SJCRH30 (cell line): Measurements from ENCODE around the gene CNKSR3. TPM values are rescaled to one million over a fixed set of nuclear protein-coding genes. Genes with fewer than 3 reads are reported as not detected.

Experiments used
- DNase-seq, 2 experiments: peaks; one replicate each; pipeline ENCODE4 v3.0.0-alpha.2; 2015 to 2020
- H3K27ac ChIP-seq: fragments of 250-450 bp; sonication (Bioruptor Pico); 2 replicates; pipeline ENCODE4 v1.5.1; 2020; ENCODE audit warnings: mild to moderate bottlenecking, moderate library complexity
- H3K27me3 ChIP-seq: fragments of 250-450 bp; sonication (Bioruptor Pico); 2 replicates; pipeline ENCODE4 v1.5.1; 2020; ENCODE audit warnings: mild to moderate bottlenecking, moderate library complexity
- H3K36me3 ChIP-seq: fragments of 250-450 bp; sonication (Bioruptor Pico); 2 replicates; pipeline ENCODE4 v1.5.1; 2020; ENCODE audit warnings: mild to moderate bottlenecking, moderate library complexity
- H3K4me1 ChIP-seq: fragments of 250-450 bp; sonication (Bioruptor Pico); 2 replicates; pipeline ENCODE4 v1.5.1; 2020; ENCODE audit warnings: mild to moderate bottlenecking, moderate library complexity
- H3K4me3 ChIP-seq: fragments of 250-450 bp; sonication (Bioruptor Pico); 2 replicates; pipeline ENCODE4 v1.5.1; 2020; ENCODE audit warnings: mild to moderate bottlenecking, moderate library complexity
- H3K9me3 ChIP-seq: fragments of 250-450 bp; sonication (Bioruptor Pico); replicated peaks from 2 replicates; pipeline ENCODE4 v1.5.1; 2020; ENCODE audit warnings: mild to moderate bottlenecking, moderate library complexity
- total RNA-seq: library from RNA; depleted of rRNA; stranded (reverse); fragments of >200 nt; shearing (Covaris generic); gene quantifications from 2 replicates; pipeline ENCODE4 v1.2.3, GENCODE V29; 2014

The CNKSR3 gene
- total RNA-seq, 1 experiment from 2014 or later: 33.8 TPM

DNA sequence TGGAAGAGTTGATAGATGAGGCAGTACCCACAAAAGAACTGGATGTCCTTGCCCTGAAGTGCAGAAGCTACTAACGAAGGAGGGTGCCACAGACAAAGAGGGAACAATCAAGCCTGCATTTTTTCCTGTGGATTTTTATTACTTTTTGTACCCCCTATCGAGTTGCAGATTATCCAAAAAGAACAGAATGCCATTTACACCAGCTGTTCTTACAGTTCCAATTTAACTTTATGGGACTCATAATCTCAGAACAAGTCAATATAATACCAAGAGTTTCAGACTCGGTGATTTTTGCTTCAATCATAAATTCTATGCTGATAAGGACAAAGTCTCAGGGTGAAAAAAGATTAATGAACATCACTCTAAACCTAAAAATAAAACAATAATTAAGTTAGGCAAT lies 4.0 kb upstream of the CNKSR3 start:
- DNase-seq: peak in 1 of 2 experiments; percentile 22
- Histone ChIP-seq H3K36me3 (no peaks in the 10 kb centered on the region), H3K4me3 (no peak overlapping the region), H3K27me3 (no peaks in the 10 kb centered on the region), H3K4me1 (peaks cover 22% of the 10 kb centered on the region), H3K27ac (no peak overlapping the region), H3K9me3 (no peaks in the 10 kb centered on the region)

DNA sequence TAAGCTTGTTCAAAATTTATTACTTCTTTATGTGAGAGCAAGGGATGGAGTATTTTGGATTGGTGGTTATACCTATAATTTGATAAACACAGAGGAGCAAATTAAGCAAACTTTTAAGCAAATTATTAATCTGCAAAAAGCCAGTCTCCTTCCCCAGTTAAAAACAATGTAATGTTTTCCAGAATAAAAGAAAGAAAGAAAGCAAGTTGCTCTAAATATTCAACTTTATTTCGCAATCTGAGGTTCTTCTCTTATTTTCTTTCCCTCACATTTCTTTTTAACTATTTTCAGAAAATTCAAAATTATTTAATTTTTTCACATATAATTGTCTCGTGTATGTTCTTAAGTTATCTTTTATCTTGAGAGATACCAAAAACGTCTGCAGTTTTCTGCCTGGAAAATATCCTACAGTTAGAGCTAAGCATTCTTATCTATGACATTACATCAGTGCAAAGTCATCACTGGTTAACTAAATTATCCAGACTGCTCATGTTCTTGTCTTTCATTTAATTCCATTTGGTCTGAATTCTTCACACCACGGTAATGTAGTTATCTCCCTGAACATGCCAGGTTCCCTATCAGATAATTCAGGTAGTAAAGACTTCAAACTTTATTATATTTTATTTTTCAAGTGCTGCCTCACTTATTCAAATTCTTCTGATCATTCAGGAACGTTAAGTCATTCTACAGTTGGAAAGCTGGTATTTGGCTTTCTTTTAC lies 3.3 kb upstream of the CNKSR3 start:
- no peak for DNase-seq
- Histone ChIP-seq H3K4me3 (no peak overlapping the region), H3K27me3 (no peaks in the 10 kb centered on the region), H3K27ac (no peak overlapping the region), H3K4me1 (peaks cover 22% of the 10 kb centered on the region), H3K36me3 (no peaks in the 10 kb centered on the region), H3K9me3 (no peaks in the 10 kb centered on the region)

DNA sequence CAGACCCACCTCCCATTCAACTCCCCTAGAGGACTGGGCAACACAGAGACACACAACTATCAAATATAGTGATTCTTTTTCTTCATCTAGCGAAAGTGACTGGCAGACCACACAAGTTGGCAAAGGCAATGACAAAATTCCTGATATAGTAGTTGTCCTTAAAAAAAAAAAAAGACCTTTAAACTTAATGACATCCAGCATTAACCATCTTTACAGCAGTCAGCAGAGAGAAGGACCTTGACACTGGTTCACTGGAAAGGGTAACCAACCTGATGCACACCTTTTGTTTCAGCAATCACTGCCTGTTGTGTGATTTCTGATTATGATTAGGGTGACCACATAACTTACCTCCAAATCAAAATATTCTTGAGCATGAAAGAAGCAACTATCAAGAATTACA lies 1.7 kb upstream of the CNKSR3 start:
- no peak overlapping the region for H3K27ac ChIP-seq
- DNase-seq: no peak

DNA sequence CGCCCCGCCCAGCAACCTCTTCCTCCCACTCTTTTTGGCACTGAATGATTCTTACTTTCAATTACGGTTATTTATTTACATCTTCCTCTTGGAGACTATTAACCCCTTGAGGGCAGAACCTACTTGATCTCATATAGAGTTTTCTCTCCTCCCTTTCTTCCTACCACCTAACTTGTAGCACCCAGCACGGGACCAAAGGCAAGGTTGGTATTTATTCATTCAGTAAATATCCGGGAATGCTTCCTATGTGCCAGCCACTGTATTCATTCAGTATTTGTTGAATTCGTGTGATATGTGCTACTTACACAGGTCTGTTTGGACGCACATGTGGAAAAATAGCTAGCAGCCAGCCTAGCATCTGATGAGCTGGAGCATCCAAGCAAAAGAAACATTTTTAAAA lies 1.3 kb upstream of the CNKSR3 start:
- Histone ChIP-seq H3K4me3 (peak overlapping the region; percentile 27; the same call in 1 of the 2 replicates), H3K36me3 (peaks cover 12% of the 10 kb centered on the region), H3K27ac (no peak overlapping the region), H3K9me3 (no peaks in the 10 kb centered on the region), H3K27me3 (no peaks in the 10 kb centered on the region), H3K4me1 (peaks cover 27% of the 10 kb centered on the region)
- DNase-seq: no peak

More for the DNA sequence above, 1.7 kb upstream of the CNKSR3 start:
- Histone ChIP-seq H3K36me3 (peaks cover 9% of the 10 kb centered on the region), H3K4me3 (no peak overlapping the region), H3K4me1 (peaks cover 27% of the 10 kb centered on the region), H3K27me3 (no peaks in the 10 kb centered on the region), H3K9me3 (no peaks in the 10 kb centered on the region)

DNA sequence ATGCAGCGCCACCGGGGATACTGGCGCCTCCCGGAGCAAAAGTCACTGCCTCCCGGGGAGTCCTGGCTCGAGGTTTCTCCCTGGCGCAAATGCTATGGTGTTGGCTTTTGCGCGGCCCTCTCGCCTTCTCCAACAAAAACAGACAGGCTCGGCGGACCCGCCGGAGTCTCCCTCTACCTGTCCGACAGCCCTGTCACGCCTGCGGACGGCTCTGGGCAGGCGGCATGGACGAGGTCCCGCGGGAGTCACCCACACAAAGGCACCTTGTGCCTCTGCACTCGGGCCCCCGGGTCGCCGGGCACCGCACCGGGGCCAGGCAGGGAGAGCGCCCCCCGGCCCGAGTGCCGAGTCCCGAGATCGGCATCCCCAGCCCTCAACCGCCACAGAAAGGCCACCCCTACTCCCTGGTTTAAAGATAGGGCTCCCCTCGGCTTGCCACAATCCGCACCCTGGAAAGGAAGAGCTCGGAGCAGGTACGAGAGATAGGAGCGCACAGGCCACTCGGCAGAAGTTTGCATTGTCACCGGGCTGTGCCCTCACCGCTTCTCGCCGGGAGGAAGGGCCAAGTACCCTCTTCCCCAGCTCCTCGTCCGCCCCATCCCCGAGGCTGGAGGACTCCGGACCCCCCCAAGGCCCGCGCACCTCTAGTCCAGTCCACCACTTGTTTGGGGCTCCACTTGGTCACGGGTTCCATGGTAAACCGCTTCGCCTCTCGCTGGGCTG lies 903 bp downstream of the CNKSR3 start:
- Histone ChIP-seq H3K9me3 (no peaks in the 10 kb centered on the region), H3K4me1 (peaks cover 12% of the 10 kb centered on the region), H3K4me3 (peak overlapping the region; percentile 88), H3K27ac (peak overlapping the region; percentile 98), H3K36me3 (peaks cover 19% of the 10 kb centered on the region), H3K27me3 (no peaks in the 10 kb centered on the region)
- peak; percentile 40 to 55 for DNase-seq

DNA sequence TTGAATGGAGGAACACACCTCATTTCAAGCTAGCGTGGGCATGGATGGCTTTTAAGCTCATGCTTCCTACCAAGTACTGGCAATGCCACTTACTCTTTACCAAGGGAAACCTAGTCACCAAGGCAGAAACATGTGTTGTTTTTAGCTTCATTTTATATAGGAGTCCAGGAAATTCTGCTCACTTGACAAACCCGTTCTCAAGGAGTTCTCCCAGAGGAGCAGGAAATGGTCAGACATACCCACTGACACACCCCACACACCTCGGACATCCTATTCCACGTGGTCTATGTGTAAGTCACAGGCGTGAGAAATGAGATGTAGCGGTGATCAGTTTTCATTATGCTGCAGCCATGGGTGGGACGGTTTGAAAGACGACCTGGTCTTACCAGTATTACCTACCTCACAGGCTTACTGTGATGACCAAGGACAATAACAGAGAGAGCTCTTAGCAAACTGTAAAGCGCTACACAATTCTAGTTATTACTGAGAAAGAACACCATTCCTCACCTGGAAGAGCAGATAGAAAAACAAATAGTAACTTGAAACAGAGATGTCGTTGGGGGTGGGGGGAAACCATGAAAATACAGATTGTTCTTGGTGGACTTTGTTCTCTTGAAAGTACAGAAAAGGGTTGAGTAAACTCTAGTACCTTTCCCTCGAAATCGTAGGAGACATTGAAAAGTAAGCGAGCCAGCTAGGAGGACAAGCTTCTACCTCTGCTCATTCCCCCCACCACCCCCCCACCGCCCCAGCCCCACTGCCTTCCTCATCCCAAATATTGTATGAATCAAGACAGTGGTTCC lies 1.7 kb downstream of the CNKSR3 start:
- Histone ChIP-seq H3K36me3 (peaks cover 19% of the 10 kb centered on the region), H3K4me1 (peaks cover 11% of the 10 kb centered on the region), H3K9me3 (no peaks in the 10 kb centered on the region), H3K27ac (no peak overlapping the region; the same call in 1 of the 2 replicates), H3K4me3 (peak overlapping the region; percentile 88), H3K27me3 (no peaks in the 10 kb centered on the region)
- DNase-seq: peak; percentile 14 to 35

DNA sequence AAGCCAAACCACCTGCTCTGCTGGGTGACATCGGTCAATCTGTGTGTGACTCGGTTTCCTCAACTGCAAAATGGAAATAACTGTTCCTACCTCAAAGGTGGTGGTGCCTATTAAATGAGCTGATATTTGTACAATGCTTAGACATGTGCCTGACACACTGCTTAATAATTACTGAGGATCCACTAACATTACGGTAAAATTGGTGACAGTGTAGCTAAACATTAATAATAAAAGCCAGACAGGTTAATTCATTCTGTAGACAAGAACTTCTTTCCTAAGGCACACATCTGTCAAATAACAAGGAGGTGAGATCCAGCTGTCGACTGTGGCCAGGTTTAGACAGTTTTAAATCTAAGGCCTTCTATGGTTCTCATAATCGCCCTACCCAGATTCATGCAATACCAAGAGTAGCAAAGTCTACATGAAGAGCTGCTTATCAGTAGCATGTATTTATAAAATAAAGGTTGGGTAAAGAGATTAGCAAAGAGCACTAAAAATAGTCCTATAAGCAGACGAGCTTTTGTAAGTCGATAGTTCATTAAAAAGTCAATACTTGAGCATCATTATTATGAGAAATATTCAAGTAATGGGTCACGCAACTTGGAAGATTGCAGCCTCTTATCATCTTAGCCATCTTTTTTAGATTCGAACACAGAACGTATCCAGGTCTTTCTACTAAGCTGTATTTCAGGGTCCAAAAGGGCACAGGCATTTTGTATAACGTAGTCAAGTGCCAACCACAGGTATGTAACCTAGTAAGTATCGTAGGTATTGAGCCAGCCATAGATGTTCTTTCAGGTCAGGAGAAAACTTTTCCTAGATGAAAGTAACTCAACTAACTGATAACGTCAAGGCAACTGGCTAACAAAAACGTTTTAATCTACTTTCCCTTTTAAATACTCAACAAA lies 3.2 kb downstream of the CNKSR3 start:
- no peaks in the 10 kb centered on the region for H3K9me3 ChIP-seq
- peaks cover 11% of the 10 kb centered on the region for H3K4me1 ChIP-seq
- H3K36me3 ChIP-seq: peaks cover 19% of the 10 kb centered on the region
- DNase-seq: no peak
- no peak overlapping the region for H3K4me3 ChIP-seq
- H3K27me3 ChIP-seq: no peaks in the 10 kb centered on the region
- H3K27ac ChIP-seq: no peak overlapping the region

DNA sequence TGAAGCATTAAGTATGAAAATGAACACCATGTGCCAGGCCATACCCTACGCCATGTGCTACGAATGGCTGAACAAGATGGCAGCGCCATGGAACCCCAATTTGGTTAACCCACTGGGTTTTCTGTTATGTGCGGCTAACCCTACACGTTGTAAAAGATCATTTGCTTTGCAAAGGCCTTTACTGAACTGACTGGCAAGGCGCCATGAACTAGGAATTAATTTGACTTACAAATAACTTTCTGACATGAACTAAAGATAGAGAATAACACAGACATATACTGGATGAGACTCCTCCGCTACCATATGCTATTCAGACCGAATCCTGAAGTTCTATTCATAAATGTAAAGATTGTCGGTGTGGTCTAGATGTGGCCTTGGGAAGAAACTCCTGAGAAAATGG lies 3.9 kb downstream of the CNKSR3 start:
- Histone ChIP-seq H3K27ac (no peak overlapping the region), H3K9me3 (no peaks in the 10 kb centered on the region), H3K27me3 (no peaks in the 10 kb centered on the region), H3K4me1 (peaks cover 7% of the 10 kb centered on the region), H3K4me3 (no peak overlapping the region), H3K36me3 (peaks cover 19% of the 10 kb centered on the region)
- no peak for DNase-seq

DNA sequence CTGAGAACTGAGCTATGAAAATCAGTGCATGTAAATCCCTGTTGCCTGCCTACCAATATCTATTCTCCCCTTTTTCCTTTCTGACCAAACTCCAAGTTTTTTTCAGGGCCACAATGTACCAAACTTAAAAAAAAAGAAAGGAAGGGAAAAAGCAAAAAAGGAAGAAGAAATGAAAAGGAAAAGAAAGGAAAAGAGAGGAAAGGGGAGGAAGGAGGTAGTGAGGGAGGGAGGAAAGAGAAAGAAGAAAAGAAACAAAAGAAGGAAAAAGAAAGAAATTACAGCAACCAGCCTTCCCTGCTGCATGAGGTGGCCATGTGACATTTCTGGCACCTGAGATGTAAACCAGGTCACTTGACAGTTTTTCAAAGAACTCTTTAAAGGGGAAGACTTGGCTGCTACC lies 4.4 kb downstream of the CNKSR3 start:
- no peak overlapping the region for H3K4me3 ChIP-seq
- peaks cover 19% of the 10 kb centered on the region for H3K36me3 ChIP-seq
- H3K9me3 ChIP-seq: no peaks in the 10 kb centered on the region
- H3K4me1 ChIP-seq: peaks cover 7% of the 10 kb centered on the region
- H3K27me3 ChIP-seq: no peaks in the 10 kb centered on the region
- no peak overlapping the region for H3K27ac ChIP-seq
- DNase-seq: no peak

DNA sequence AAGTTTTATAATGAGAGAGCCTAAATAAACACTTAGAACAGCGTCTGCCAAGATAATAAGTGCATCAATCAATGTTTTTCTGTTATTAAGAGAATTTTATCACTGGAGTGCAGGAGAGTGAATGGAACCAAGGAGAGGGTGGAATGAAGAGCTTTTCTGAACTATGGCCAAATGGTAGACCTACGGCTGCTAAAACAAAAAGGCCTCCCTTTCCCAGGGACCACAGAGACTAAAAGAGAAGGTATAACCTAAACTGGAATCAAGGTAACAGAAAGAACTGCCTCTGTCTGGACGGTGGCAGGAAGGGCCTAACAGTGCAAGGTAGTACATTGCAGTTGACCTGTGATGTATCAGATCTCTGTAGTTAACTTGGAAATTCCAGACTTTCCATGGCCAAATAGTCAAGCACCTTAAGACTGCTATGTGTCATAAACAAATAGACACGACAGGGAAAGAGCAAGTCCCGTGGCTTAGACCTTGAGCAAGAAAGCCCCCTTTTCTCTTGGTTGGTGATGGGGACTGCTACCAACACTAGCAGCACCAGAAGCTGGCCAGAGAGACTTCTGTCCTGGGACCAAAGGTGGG lies 5.5 kb downstream of the CNKSR3 start:
- no peak overlapping the region for H3K27ac ChIP-seq
- peaks cover 16% of the 10 kb centered on the region for H3K4me1 ChIP-seq
- no peak for DNase-seq
- peaks cover 19% of the 10 kb centered on the region for H3K36me3 ChIP-seq
- H3K4me3 ChIP-seq: no peak overlapping the region
- H3K9me3 ChIP-seq: no peaks in the 10 kb centered on the region
- H3K27me3 ChIP-seq: no peaks in the 10 kb centered on the region

DNA sequence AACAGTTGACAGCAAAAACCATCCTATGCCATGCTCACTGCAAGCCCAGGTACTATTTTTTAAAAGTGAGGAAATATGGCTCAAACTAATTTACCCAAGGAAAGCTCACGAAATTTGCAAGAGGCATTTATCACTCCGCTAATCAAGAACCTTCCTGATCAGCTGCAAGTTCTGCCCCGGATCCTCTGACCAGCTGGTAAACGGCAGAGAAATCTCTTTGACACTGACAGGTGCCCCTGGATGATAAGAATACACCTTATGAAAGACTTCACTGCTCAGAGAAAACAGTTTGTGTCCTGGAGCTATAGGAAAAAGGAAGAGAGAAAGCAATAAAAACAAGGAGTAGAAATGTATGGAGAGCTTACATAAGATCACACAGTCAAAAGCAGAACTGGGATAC lies 6.4 kb downstream of the CNKSR3 start:
- no peaks in the 10 kb centered on the region for H3K27me3 ChIP-seq
- H3K27ac ChIP-seq: no peak overlapping the region
- peaks cover 19% of the 10 kb centered on the region for H3K36me3 ChIP-seq
- H3K4me3 ChIP-seq: no peak overlapping the region
- no peak for DNase-seq
- peaks cover 23% of the 10 kb centered on the region for H3K4me1 ChIP-seq
- no peaks in the 10 kb centered on the region for H3K9me3 ChIP-seq

DNA sequence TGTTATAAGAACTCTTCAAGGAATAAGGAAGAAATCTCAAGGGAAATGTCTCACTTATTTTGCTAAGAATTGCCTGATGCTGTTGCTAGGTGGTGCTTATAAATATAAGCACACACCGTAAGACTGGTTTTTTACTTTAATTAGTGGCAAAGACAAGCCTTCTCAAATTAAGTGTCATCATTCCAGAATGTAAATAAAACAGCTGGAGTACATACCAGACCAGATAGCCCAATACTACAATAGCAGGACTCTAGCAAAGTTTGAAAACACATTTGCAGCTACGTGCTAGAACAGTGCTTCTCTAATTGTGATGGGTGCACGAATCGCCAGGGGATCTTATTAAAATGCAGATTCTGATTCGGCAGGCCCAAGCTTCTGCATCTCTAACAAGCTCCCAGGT lies 6.8 kb downstream of the CNKSR3 start:
- Histone ChIP-seq H3K36me3 (peaks cover 19% of the 10 kb centered on the region), H3K9me3 (no peaks in the 10 kb centered on the region), H3K4me1 (peaks cover 27% of the 10 kb centered on the region), H3K4me3 (no peak overlapping the region), H3K27me3 (no peaks in the 10 kb centered on the region), H3K27ac (no peak overlapping the region)
- DNase-seq: no peak

DNA sequence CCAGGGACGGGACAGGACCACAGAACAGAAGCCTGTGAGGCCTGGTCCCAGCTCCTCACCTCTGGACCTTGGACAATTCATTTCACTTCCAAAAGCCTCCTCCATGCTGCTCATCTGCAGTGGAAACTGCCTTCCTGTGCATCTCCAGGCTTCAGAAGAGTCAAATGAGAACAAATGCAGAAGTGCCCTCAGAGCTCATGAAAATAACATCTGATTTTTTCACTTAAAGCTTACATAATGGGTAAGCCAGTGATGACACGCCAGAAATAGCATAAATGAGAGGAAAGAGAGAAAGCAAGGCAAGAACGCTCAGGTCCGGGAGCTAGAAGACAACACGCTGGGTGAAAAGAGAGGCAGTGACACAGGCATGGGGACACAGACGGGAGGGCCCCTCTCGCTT lies 7.9 kb downstream of the CNKSR3 start:
- Histone ChIP-seq H3K4me3 (no peak overlapping the region), H3K27ac (no peak overlapping the region), H3K27me3 (no peaks in the 10 kb centered on the region), H3K9me3 (no peaks in the 10 kb centered on the region), H3K4me1 (peaks cover 21% of the 10 kb centered on the region), H3K36me3 (peaks cover 14% of the 10 kb centered on the region)
- DNase-seq: no peak

DNA sequence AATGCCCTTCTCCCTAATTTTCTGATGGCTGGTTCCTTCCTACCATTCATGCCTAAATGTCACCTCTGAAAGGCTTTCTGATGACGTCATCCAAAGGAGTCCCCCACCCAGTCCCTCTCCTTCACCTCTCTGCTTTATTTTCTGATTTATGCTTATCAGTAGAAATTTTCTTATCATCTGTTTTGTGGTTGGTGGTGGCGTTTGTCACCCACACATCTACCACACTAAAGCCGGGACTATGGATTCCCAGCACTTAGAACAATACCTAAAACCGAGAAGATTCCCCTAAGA lies 9.0 kb downstream of the CNKSR3 start:
- Histone ChIP-seq H3K9me3 (no peaks in the 10 kb centered on the region), H3K4me1 (peaks cover 21% of the 10 kb centered on the region), H3K4me3 (no peak overlapping the region), H3K36me3 (peaks cover 7% of the 10 kb centered on the region; the same call in 1 of the 2 replicates), H3K27ac (no peak overlapping the region), H3K27me3 (no peaks in the 10 kb centered on the region)
- no peak for DNase-seq
